Heart left ventricle (tissue), 16 donors: Measurements from ENCODE around the gene LRRC14B. TPM values are rescaled to one million over a fixed set of nuclear protein-coding genes. Genes with fewer than 3 reads are reported as not detected.

Source experiments
- ATAC-seq, 4 donors: fragments of 200-7000 bp; cut with Tn5 transposase; one replicate each; pipeline ENCODE4 v1.9.1; 2020 to 2022; ENCODE audit warnings: moderate library complexity in 4 of 4, mild to moderate bottlenecking in 3 of 4, moderate number of reproducible peaks in 1 of 4
- DNase-seq, 5 donors: peaks; one replicate each; pipeline ENCODE4 v3.0.0-alpha.2; 2020
- H3K27ac ChIP-seq, 12 donors: fragments of 200-600 bp; sonication (generic) in 4 of 12; one replicate each; pipeline versions ENCODE4 v1.5.0 to v1.8.0; 2016 to 2022; ENCODE audit warnings: mild to moderate bottlenecking in 2 of 12
- H3K27me3 ChIP-seq, 9 donors: fragments of 200-600 bp; sonication (generic) in 2 of 9; one replicate each; pipeline versions ENCODE4 v1.5.1 to v1.8.0; 2016 to 2022; ENCODE audit warnings: mild to moderate bottlenecking in 3 of 9
- H3K36me3 ChIP-seq, 9 donors: fragments of 200-600 bp; sonication (generic) in 2 of 9; one replicate each; pipeline versions ENCODE4 v1.5.0 to v1.8.0; 2018 to 2022; ENCODE audit warnings: mild to moderate bottlenecking in 2 of 9
- H3K4me1 ChIP-seq, 12 donors: fragments of 200-600 bp; sonication (generic) in 4 of 12; one replicate each; pipeline versions ENCODE4 v1.5.0 to v1.8.0; 2016 to 2022; ENCODE audit warnings: mild to moderate bottlenecking in 3 of 12
- H3K4me3 ChIP-seq, 12 donors: fragments of 200-600 bp; sonication (generic) in 4 of 12; one replicate each; pipeline versions ENCODE4 v1.5.0 to v1.8.0; 2017 to 2022; ENCODE audit warnings: mild to moderate bottlenecking in 9 of 12, moderate library complexity in 4 of 12
- H3K9me3 ChIP-seq, 12 donors: fragments of 200-600 bp; sonication (generic) in 4 of 12; one replicate each; pipeline versions ENCODE4 v1.5.0 to v1.8.0; 2016 to 2022; ENCODE audit warnings: mild to moderate bottlenecking in 1 of 12
- CTCF ChIP-seq, 12 donors: fragments of 200-600 bp; sonication (generic) in 4 of 12; IDR thresholded peaks; one replicate each; pipeline versions ENCODE4 v1.5.0 to v1.8.0; 2018 to 2022; ENCODE audit warnings: antibody characterized with exemption in 12 of 12, mild to moderate bottlenecking in 5 of 12
- POLR2A ChIP-seq, 2 donors: fragments of 450-650 bp; IDR thresholded peaks; one replicate each; pipeline ENCODE4 v1.6.1; 2017; ENCODE audit warnings: antibody characterized with exemption in 2 of 2, mild to moderate bottlenecking in 2 of 2, moderate library complexity in 2 of 2
- WGBS, 4 donors: extraction: QIAGEN DNeasy Blood & Tissue Kit in 2 of 4; methylation state at CpG; one replicate each; pipeline versions ENCODE4 v1.1.5 to v1.1.7; 2013 to 2018; 5-methylcytosine and 5-hydroxymethylcytosine counted together
- intact Hi-C, 10 donors: fragments of 100-400 bp; cut with DNase I; formaldehyde crosslinking; loops; one replicate each; pipeline versions ENCODE4 v1.11.1 to v1.14.2; 2022
- polyA plus RNA-seq, 2 donors: library from polyadenylated mRNA; stranded (reverse); fragments of 200-250 nt; gene quantifications; one replicate each; pipeline ENCODE4 v1.2.3, GENCODE V29; 2013
- total RNA-seq, 9 donors: library from RNA; depleted of rRNA in 2 of 9; stranded (reverse); fragments of >200 nt in 2 of 9; fragmentation: NEBNext Ultra II Directional in 3 of 9; extraction: Animal tissue kit (Norgen Biotek cat#: 25700) in 3 of 9; gene quantifications; one replicate each; pipeline versions ENCODE4 v1.1.0 to v1.2.4, GENCODE V29; 2016 to 2023
- donor health status: ischemic (EF 13 %, LVEDD 7.1; RV severe dilation, severe dysfunction).
- donor health status: healthy with polysubstance abuse.
- donor health status: DM: no; HTN: yes; CAD: no.
- donor health status: DM: no; HTN: no; CAD: no.
- donor health status: ischemic (EF 25% LVEDD 6.9; RV normal size, moderate dysfunction).
- donor health status: ischemic (EF 25% LVEDD 5.7; RV mildly dilated, moderate dysfunction).
- donor health status: healthy.
- donor health status: DM: yes; HTN: yes; CAD: no.
- donor health status: ischemic (EF 35%, LVEDD 5.7; RV mildly dilated, moderate dysfunction).
- donor health status: nonischemic (EF 11% LVEDD 7.7; RV severe dilation, severe dysfunction).
- donor health status: DM: yes; HTN: yes; CAD: no.
- donor health status: PGD.
- donor health status: ischemic (EF 29% LVEDD 5.4; RV normal size, mild dysfunction).
- donor health status: nonischemic (EF 23%, LVEDD 6.1; RV moderate dilation, normal function).

The LRRC14B gene
- total and polyA plus RNA-seq, 11 donors = 6.1 to 133 (median 40.3) TPM

- intact Hi-C loops = no loop called here
- Histone ChIP-seq H3K9me3 (no peaks in the 10 kb centered on the region), H3K36me3 (peaks cover 0 to 34% (median 27%) of the 10 kb centered on the region in 9 donors), H3K4me1 (peaks cover 0 to 60% (median 16%) of the 10 kb centered on the region in 12 donors), H3K27ac (no peak overlapping the region), H3K4me3 (no peak overlapping the region), H3K27me3 (no peaks in the 10 kb centered on the region)
- 78 to 95% (median 94%) methylated on average over 6 of the region's 6 CpGs for WGBS, 4 donors
- TF ChIP-seq CTCF (IDR thresholded peaks at IDR 0.05) = no peak
- TF ChIP-seq POLR2A (IDR thresholded peaks at IDR 0.05) = no peak
- DNase-seq = no peak
- no peak for ATAC-seq
Measured at GRCh38 chr5:204001-204400, 12.7 kb downstream of the LRRC14B start.

- Histone ChIP-seq H3K27me3 (no peaks in the 10 kb centered on the region), H3K9me3 (no peaks in the 10 kb centered on the region), H3K27ac (no peak overlapping the region), H3K4me1 (peaks cover 0 to 59% (median 16%) of the 10 kb centered on the region in 12 donors), H3K36me3 (peaks cover 0 to 34% (median 27%) of the 10 kb centered on the region in 9 donors), H3K4me3 (no peak overlapping the region)
- ATAC-seq (no peak), DNase-seq (no peak)
- intact Hi-C loops = no loop called here
- TF ChIP-seq POLR2A (IDR thresholded peaks at IDR 0.05) (no peak), CTCF (IDR thresholded peaks at IDR 0.05) (no peak)
Measured at GRCh38 chr5:204462-204861, 13.2 kb downstream of the LRRC14B start.

GRCh38 chr5:204966-205670 is 13.8 kb downstream of the LRRC14B start:
- Histone ChIP-seq H3K27ac (peak overlapping the region in 7 of 12 donors; percentile 58 to 80 (median 71)), H3K4me3 (no peak overlapping the region), H3K9me3 (no peaks in the 10 kb centered on the region), H3K27me3 (no peaks in the 10 kb centered on the region), H3K4me1 (peaks cover 0 to 52% (median 16%) of the 10 kb centered on the region in 12 donors), H3K36me3 (peaks cover 0 to 34% (median 27%) of the 10 kb centered on the region in 9 donors)
- WGBS, 4 donors = 93 to 97% (median 95%) methylated on average over 30 of the region's 30 CpGs
- intact Hi-C loops = no loop called here
- ATAC-seq (no peak), DNase-seq (no peak)
- TF ChIP-seq POLR2A (IDR thresholded peaks at IDR 0.05) (no peak), CTCF (IDR thresholded peaks at IDR 0.05) (no peak)

- Histone ChIP-seq H3K4me1 (peaks cover 0 to 41% (median 16%) of the 10 kb centered on the region in 12 donors), H3K4me3 (no peak overlapping the region), H3K27me3 (no peaks in the 10 kb centered on the region), H3K27ac (peak overlapping the region in 11 of 12 donors; percentile 6 to 80 (median 70)), H3K9me3 (no peaks in the 10 kb centered on the region), H3K36me3 (peaks cover 0 to 34% (median 27%) of the 10 kb centered on the region in 9 donors)
- peak in 2 of 5 donors; percentile 61 to 72 for DNase-seq
- 26 to 49% (median 36%) methylated on average over 9 to 11 of the region's 11 CpGs for WGBS, 4 donors
- intact Hi-C loops = no loop called here
- TF ChIP-seq POLR2A (IDR thresholded peaks at IDR 0.05) (no peak), CTCF (IDR thresholded peaks at IDR 0.05) (no peak)
- peak; percentile 90 to 93 (median 91) for ATAC-seq
Measured at GRCh38 chr5:206406-206805, 15.1 kb downstream of the LRRC14B start.
